GM21381 (cell line): ENCODE data around the gene TGIF1.

ENCODE experiments used
- ATAC-seq: cut with Tn5 transposase; IDR thresholded peaks from one replicate; pipeline ENCODE4 v1.9.1; 2021; ENCODE audit warnings: mild to moderate bottlenecking, moderate library complexity; ENCODE audit not compliant: unreplicated experiment

The TGIF1 gene

DNA sequence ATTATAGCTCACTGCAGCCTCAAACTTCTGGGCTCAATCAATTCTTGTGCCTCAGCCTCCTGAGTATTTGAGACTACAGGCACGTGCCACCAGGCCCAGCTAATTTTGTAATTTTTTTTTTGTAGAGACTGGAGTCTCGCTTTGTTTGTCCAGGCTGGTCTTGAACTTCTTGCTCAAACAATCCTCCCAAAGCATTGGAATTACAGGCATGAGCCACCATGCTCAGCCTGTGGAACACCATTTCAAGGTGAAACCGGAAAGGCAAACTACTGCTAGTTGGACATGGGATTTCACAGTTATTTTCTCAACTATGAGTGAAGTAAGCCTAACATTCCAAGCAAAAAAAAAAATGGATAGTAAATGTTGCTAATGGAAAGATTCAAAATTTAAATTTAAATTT lies 20.9 kb upstream of the TGIF1 start:
- ATAC-seq: no peak

DNA sequence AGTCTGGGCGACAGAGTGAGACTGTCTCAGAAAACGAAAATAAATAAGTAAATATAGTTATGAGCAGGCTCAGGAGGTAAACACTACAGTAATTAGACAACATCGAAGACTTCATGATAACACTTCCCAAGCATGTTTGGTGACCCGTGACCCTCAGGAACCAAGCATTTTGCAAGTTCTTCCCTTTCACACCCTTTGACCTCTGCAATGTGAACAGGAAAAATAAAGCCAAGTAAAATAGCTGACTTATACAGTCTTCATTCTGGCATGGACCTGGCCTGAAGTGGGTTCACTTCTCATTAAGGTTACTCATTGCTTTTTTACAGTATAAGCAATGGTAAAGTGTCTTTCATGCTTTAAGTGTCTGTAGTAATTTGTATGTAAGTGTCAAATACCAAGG lies 15.3 kb upstream of the TGIF1 start:
- ATAC-seq: no peak

DNA sequence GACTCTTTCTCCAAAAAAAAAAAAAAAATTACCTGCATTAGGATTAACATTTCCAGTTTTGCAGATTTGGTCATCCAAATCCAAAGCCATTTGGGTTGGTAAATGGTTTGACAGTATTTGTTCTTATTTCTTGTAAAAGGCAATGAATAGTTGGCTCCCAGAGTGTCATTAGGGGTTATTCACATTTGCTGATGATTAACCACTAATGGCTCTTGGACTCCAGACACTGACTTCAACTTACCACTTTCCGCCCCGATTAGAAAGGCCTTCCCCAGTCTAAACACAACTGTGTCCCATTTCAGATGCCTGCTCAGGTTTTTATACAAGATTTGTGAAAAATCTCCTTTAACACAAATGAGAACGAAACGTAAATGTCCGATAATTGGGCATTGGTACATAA lies 9.6 kb upstream of the TGIF1 start:
- ATAC-seq: no peak

DNA sequence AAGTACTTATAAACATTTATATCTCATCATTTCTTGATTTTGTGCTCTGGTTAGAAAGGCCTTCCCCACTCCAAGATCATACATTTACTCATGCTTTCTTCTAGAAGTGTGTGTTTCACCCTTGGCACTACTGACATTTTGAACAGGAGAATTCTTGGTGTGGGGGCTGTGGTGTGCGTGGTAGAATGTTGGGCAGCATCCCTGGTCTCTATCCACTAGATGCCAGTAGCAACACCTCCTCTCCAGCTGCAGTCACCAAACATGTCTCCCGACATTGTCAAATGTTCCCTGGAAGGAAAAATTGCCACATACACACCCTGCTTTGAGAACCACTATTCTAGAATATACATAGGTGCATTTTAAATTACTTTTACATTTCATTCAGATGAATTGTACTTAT lies 8.7 kb upstream of the TGIF1 start:
- no peak for ATAC-seq

DNA sequence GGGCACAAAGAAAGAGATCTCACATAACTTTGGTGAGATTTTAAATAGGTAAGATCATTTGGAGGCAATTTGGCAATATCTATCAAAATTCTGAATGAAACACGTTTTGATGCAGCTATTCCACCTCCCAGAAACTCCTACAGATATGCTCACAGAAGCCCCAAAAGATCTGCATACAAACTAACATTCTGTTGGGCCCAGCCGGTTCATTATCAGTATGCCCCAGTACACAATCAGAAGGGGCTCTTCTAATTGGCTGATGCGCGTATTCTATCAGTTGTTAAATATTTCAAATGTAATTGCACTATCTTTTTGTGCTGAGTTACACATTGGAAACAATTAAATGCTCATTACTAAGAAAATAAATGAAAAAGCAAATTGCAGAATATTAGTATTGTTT lies 7.1 kb upstream of the TGIF1 start:
- no peak for ATAC-seq

DNA sequence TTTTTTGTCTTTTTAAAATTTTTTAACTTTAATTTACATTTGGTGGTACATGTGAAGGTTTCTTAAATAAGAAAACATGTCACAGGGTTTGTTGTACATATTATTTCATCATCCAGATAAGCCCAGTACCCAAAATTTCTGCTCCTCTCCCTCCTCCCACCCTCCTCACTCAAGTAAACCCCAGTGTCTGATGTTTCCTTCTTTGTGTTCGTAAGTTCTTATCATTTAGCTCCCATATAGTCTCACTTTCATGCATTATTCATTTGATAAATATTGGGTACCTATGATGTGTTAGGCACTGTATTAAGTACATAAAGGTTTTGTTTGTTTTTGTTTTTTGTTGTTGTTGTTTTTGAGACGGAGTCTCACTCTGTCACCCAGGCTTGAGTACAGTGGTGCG lies 5.7 kb upstream of the TGIF1 start:
- no peak for ATAC-seq

DNA sequence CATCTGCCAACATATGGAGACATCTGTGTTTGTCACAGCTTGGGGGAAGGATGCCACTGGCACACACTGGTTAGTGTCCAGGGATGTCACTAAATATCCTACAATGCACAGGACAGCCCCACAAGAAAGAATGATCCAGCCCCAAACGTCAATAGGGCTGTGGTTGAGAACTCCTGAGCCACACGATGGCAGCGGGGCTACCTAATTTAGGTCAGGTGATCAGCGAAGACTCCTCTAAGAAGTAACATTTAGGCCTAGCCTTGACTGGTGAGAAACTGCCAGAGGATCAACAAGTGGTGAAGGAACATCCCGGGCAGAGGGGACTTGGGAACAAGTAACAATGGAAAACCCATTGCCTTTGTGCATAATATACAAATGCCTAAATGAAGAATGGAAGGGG lies 5.0 kb upstream of the TGIF1 start:
- ATAC-seq: no peak

DNA sequence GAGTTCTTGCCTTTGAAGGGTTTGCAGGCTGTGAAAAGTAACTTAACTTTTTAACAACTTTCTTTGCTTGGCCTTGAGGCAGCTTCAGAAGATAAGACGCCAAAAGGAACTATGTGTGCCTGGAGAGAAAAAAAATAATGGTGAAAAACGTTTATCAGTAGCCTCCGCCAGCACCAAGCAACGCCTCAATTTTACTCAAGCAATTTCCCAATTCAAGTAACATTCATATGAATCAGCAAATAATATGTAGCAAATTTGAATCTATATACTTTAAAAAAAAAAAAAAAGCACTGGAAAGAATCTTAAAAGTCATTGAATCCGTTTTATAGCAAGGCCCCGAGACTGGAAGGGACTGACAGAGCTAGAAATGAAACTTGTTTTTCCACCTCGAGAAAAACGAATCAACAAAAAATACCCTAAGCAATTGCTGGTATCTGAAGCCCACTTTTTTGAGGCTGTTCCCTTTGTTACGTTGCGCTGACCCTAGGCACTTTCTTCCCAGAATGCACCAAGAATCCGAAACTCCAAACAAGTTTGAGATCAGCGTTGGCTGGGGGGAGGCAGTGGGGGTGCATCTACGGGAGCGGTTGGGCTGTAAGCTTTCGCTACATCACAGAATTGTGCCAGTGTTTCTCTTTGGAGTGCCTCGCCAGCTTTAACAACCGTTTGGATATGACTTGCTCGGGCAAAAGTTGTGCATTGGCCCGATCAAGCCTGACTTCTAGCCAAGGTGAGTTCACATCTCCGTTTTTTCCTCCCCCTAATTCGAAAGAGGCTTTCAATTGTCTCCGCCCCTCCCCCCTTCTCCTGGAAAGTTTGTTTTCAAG lies 2.7 kb upstream of the TGIF1 start:
- no peak for ATAC-seq

DNA sequence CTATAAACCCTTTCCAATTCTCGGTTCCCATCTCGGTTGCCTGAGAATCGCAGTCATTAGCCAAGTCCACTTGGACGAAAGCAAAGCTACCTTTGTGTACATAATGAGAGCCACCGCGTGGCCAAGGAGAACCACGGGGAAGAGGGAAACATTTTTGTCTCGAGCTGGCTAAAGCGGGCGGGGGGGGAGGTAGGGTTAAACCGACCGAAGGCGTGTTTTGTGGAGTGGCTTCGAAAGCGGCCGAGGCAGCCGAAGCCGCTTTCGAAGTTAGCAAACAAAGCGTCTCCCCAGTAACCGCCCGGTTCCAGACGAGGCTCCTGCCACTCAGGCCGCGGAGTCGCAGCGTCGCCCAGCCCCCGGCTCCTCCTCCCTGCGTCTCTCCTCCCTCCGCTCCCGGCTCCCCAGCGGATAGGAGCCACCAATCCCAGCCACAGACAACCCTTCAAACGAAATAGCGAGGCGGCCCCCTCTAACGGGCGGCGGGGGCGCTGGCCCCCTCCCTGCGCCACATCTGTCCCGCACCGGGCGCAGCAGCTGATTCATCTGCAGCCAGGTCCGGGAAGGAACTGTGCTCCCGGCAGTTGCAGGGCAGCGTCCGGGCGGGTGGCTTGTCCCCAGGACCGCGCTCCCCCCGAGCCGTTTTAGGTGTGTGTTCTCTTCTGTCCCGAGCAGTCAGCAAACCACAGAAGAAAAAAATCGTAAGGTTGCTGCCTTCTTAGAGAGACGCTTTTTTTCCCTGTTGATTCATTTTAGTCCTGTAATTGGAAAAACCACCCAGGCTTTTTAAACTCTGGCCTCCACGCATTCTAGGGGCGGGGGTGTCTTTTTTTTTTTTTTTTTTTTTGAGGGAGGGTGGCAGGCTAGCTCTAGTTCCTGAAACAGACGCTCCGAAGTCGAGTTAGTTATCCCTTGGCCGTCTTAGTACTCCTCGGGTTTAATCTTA lies 1.8 kb upstream of the TGIF1 start:
- ATAC-seq: peak; percentile 66

DNA sequence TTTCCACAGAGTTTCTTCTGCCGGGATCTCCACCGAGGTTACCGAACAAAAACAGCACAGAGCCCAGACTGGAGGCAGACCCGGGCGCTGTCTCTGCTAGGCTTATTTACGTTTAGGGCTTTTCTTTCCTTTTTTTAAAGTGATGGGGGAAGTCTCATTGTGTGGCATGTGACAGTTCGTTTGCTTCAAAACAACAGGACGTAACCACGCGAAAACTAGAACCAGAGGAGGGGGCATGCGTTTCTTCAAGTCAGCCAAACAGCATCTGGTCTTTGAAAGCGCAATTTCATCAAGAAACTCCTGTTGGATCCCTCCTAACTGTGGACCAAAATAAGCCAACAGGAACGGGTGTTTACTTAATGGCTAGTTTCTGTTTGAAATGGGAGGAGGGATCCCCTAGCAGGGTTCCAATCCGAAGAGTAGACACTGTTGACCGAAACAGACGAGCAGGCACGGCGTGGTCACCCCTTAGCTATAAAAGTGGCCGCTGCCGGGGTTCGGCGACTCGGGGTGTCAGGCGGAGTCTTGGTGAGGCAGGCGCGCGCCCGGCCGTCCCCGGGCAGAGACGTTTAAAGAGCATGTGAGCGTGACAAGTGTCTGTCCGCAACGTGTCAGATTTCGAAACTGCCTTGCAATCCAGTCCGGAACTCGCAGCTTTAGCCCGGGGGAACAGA lies 997 bp upstream of the TGIF1 start:
- ATAC-seq: peak; percentile 51

DNA sequence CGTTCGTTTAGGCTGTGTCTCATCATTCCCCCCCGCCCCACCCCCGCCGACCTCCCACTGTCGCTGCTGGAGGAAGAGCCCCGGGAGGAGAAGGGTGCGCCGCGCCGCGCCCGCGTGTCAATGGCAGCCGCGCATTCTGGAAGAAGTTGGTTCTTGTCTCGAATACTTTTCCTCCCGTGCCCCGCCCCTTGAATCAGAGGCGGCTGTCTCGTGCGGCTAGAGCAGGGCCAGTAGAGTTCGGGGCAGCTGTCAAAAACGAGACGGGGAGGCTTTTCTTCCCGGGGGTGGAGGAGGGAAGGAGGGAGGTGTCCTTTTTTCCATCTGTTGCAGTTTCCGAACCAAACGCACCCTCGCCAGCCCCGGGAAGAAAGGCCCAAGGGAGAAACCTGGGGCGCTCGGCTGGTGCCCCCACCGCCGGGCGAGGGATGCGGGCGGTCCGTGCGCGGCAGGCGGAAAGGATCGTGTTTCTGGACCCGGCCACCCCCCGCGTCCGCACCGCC lies 410 bp upstream of the TGIF1 start:
- peak; percentile 6 for ATAC-seq

DNA sequence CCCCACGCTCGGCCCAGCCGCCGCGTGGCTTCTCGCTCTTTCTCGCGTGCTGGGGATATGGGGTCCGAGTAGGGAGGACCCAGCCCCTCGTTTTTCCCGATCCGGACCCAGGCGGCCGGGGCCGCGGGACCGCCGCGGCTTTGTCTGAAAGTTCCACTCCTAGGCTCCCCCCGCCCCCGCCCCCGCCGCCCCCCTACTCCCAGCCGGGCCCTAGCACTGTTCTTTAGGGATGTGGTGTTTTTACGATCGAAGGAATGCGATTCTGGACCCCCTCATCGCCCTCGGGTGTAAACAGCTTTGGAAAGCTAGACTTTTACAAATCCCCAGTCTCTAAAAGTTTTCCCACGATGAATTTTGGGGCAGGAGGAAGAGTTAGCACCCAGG lies 819 bp downstream of the TGIF1 start:
- ATAC-seq: no peak

DNA sequence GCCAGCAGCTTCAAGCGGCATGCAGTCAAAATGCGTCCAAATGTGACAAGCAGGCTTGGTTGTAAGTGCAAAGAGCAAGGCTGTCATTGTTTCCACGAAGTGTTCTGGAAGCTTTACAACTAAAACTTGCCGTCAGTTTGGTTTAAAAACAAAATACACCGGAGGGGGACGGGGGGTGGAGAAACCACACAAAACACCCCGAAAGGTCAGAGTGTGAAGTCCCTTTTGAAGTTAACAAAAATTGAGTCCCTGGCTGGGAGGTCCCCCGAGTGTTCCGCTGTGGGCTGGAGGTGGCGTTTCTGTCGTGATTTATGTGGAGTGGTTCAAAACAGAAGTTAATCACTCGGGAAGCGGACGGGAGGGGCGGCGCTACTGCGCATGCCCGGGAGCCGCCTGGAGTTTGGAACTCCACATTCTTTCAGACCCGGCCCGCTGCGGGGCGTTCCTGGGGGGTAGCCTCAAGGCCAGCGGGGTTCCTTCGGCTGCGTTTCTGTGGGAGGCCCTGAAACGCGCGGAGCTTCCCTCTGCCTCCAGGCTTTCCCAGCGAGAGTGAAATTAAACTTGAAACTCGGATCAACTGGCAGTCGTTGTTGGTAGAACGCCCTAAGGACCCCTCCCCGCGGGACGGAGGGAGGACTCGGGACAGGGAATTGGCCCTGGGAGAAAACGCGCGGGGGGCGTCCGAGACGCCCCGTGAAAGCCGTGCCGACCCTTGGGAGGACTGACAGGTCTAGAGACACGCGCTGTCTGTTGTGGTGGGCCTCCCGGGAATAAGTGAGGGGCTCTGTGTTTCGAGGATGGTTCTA lies 1.4 kb downstream of the TGIF1 start:
- no peak for ATAC-seq

DNA sequence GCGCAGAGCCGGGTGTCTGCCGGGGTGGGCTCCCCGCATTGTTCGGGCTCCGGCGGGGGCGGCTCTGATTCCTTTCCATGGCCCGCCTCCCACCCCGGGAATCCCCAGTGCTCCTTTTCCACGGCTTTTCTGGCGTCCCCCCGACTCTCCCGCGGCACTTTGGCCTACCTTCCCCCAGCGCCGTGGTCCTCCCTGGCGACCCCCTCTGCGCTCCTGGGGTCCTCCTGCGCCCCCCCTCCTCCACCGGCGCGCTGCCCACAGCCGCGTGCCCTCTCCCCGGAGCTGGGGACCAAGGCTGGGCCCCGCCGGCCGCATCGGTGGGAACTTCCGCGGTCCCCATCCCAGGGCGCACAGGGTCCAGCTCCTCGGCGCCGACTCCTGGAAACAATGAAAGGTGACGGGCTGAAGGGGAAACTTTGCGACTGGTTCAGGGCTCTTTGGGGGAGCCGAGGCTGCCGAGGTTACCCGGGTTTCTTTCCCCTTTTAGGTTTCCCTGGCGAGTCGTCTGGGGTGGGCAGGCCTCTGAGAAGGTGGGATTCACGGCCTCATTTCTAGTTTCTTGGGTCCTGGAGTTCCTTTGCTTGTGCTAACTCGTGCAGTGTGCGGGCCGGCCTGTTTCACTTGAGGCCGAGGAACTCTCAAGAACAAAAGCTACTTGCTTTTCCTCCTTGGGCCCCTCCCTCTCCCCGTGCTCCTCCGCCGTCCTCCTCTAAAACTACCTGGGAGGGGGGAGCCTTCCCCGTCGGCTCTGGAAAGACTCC lies 2.2 kb downstream of the TGIF1 start:
- no peak for ATAC-seq

DNA sequence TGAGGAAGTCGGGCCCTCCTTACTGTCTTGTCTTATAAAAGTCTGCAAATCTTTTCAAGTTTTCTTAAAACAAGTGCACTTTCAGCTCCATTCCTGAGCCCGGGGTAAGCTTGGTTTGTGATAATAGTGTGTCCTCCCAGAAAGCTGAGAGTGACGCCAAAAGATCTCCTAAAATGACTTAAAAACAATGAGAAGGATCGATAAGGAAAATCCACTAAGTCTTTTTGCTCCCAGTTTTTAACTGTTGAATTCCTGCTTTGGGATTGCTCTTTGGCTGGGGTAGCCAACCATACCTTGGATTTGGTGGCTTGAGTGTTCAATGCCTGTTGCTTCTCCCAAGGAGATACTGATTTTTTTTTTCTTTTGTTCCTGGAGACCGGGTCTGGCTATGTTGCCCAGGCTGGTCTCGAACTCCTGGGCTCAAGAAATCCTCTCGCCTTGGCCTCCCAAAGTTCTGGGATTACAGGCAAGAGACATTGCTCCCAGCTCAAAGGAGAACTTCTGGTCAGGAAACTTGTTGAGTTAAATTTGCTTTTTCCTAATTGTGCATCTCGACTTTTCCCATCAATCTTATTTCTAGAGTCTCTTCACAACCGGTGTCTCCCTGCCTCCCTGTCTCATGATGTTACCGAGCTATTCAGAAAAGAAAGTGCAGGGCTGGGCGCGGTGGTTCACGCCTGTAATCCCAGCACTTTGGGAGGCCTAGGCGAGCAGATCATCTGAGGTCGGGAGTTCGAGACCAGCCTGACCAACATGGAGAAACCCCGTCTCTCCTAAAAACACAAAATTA lies 3.0 kb downstream of the TGIF1 start:
- ATAC-seq: no peak

DNA sequence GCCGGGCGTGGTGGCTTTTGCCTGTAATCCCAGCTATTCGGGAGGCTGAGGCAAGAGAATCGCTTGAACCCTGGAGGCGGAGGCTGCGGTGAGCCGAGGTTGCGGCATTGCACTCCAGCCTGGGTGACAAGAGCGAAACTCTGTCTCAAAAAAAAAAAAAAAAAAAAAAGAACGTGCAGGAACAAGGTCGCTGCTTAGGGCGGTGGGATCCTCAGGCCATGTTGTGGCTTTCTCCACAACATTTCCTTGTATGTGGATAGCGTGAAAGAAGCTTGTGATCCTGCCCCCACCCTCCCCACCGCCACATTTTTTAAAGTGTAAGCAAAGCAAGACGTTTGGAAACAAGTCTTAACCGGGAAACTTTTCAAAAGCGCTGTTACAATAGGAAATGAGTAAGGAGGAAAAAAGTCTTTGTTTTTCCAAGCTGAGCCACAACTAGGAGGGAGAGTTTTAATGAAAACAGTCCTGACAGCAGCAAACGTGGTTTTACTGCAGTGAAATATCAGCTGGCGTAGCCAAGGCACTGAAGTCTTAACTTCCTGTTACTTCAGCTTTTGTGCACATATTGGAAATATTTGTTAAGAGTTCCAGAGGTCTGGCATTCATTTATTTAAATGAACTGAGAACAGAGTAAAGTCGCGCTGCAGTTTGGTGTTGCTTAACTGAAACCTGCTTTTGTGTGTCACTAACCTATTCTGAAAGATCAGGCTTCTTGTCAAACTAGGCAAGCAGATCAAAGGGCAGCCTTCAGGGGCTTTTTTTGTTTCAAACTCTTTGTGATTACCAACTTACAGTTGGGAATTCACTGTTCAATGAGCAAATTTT lies 3.8 kb downstream of the TGIF1 start:
- ATAC-seq: no peak

DNA sequence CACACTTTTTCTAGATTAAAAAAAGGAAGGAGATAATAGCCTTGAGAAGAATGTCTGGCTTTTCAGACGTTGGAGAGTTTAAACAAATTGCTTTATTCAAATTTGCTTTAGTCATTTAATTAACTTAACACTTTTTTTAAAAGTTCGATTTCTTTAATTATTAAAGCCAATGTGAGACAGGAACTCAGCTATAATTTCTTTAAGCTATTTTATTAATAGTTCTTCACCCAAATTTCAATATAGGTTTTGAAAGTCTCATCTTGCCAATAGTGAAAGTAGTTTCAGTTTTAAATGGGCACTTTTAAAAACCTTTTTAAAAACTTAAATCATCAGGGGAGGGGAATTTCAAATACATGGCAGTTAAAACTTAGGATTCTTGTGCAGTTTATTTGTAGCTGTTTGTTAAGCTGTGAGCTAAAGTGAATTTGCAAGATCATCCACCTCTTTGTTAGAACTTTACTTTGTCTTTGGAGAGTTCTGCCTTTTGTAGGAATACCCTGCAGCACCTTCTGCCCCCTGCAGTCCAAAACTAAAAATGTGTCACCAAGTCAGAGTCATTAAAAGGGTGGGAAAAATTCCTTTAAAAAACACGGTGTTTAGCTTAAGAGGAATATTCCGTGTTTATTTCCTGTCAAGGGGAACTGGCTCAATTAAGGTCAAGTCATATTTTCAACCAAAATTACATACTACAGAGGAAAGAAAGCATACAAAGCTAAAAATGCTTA lies 4.6 kb downstream of the TGIF1 start:
- ATAC-seq: no peak
